TTC549 (cell line): ENCODE measurements around the gene TMEFF1.

ENCODE experiments used
- FAIRE-seq: peaks from 2 replicates; lab custom pipeline; 2012; peaks lifted over from hg19 to GRCh38; lab: Jason Lieb, UNC

Gene TMEFF1

GRCh38 chr9:100619194-100619593 lies 146.2 kb downstream of the TMEFF1 start:
- no peak for FAIRE-seq

GRCh38 chr9:100619665-100620064 lies 146.7 kb downstream of the TMEFF1 start:
- FAIRE-seq = no peak

DNA sequence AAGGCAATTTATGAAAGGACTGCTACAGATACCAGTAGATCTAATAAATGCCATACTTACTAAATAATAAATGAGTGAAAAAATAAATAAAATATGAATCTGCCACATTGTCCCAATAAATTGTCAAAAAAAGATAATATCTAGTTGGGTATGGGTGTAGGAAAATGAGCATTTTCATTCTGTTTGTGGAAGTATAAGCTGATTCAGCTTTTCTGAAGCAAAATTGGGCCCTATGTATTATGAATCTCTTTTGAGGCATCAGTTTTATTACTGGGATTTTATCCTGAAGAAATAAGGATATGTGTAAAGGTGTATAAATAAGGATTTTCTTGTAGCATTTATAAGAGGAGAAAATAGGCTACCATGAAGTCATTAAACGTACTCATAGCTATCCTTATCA lies 151.0 kb downstream of the TMEFF1 start:
- FAIRE-seq = no peak

- no peak for FAIRE-seq
These were observed 154.0 kb downstream of the TMEFF1 start for GRCh38 chr9:100626949-100627348.
